Left ventricle myocardium superior (tissue), 1 donor: ENCODE data around the gene CEACAM21. TPM values are rescaled to one million over a fixed set of nuclear protein-coding genes. Genes with fewer than 3 reads are reported as not detected.
"Not testable (repeated sequence)": the region's sequence is repeated elsewhere in the genome, so short reads cannot be mapped to it uniquely, and the experiment has no call there.

Source experiments
- ATAC-seq: fragments of 200-7000 bp; cut with Tn5 transposase; one replicate; pipeline ENCODE4 v1.9.1; 2020; ENCODE audit warnings: mild to moderate bottlenecking, moderate library complexity
- DNase-seq: peaks from one replicate; pipeline ENCODE4 v3.0.0-alpha.2; 2020
- intact Hi-C: fragments of 100-400 bp; cut with micrococcal nuclease; formaldehyde crosslinking; loops from one replicate; pipeline ENCODE4 v1.11.0; 2022
- total RNA-seq: library from RNA; stranded (reverse); fragmentation: NEBNext Ultra II Directional; extraction: Animal tissue kit (Norgen Biotek cat#: 25700); gene quantifications from one replicate; pipeline ENCODE4 v1.2.1, GENCODE V29; 2021
- donor health status: DM: no; HTN: yes; CAD: no; lungs with severe emphysema.

CEACAM21 gene
- total RNA-seq, 1 donor from 2014 or later, result 0.99 TPM

DNA sequence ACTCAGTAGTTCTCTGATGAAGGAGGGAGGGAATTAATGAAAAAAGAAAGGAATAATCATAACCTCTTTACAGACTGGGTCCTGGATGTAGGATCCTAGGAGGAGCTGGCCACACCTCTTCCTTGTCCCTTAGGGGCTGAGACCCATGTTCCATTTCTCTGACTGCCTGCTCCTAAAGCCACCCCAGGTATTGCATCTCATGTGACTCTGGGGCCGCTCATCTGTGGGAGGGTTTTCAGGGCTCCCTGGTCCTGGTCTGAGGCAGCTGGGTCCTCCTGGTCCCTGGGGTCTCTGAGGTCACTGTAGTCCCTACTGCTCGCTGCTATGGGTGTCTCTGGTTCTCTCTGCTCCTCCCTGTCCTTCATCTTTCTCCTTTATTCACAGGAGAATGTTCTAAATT is 2.9 kb downstream of the CEACAM21 start:
- intact Hi-C loops, result no loop called here
- no peak for DNase-seq
- ATAC-seq, result no peak

DNA sequence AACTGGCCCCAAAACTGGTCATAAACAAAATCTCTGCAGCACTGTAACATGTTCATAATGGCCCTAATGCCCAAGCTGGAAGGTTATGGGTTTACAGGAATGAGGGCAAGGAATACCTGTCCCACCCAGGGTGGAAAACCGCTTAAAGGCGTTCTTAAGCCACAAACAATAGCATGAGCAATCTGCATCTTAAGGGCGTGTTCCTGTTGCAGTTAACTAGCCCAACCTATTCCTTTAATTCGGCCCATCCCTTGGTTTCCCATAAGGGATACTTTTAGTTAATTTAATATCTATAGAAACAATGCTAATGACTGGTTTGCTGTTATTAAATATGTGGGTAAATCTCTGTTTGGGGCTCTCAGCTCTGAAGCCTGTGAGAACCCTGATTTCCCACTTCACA is 5.1 kb downstream of the CEACAM21 start:
- ATAC-seq, DNase-seq, intact Hi-C loops: not testable (repeated sequence)

DNA sequence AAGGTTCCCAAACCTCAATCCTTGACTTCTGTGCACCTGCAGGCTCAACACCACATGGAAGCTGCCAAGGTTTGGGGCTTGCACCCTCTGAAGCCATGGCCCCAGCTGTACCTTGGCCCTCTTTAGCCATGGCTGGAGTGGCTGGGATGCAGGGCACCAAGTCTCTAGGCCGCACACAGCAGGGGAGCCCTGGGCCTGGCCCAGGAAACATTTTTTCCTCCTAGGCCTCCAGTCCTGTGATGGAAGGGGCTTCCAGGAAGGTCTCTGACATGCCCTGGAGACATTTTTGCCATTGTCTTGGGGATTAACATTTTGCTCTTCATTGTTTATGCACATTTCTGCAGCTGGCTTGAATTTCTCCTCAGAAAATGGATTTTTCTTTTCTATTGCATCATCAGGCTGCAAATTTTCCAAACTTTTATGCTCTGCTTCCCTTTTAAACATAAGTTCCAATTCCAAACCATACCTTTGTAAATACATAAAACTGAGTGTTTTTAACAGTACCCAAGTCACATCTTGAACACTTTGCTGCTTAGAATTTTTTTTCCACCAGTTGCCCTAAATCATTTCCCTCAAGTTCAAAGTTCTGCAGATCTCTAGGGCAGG is 6.7 kb downstream of the CEACAM21 start:
- intact Hi-C loops, ATAC-seq, DNase-seq: not testable (repeated sequence)

DNA sequence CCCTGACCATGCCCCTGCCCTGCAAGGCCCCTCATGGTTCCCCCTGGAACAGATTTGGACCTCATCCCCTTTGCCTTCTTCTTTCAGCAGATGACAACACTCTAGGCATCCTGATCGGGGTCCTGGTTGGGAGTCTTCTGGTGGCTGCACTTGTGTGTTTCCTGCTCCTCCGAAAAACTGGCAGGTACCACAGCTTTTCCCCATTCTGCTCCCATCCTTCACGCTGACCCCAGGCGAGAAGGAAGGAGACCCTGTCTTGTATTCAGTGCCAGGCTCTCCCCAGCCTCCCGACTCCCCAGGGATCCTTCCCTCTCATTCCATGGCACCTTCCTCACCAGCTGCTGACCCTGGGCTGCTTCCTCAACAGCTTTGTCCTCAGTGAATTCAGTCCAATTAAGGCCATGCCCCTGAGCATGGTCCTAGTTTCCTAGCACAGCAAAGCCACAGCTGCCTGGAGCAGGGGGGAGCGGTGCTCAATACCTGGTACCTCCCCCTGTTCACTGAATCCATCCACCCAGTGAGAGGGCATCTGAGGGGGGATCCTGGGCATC is 8.4 kb downstream of the CEACAM21 start:
- intact Hi-C loops, result no loop called here
- ATAC-seq (no peak), DNase-seq (no peak)

DNA sequence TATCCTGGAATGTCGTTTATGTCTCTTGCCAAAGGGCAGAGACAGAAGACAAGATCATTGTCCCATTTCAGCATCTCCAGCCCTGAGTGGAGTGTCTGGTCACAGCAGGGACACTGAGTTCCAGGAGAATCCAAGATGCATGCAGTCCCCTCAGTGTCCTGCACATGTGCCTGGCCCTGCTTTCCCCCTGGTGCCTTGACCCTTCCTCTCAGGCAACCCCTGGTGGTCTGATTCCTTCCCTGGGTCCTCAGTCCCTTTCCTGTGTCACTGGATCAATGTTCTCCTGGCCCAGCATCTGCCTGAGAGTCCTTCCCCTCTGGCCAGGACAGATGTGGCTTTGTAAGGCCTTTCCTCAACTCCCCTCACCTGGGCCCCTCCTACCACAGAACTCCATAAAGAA is 9.0 kb downstream of the CEACAM21 start:
- DNase-seq, result no peak
- no peak for ATAC-seq
- intact Hi-C loops, result no loop called here

DNA sequence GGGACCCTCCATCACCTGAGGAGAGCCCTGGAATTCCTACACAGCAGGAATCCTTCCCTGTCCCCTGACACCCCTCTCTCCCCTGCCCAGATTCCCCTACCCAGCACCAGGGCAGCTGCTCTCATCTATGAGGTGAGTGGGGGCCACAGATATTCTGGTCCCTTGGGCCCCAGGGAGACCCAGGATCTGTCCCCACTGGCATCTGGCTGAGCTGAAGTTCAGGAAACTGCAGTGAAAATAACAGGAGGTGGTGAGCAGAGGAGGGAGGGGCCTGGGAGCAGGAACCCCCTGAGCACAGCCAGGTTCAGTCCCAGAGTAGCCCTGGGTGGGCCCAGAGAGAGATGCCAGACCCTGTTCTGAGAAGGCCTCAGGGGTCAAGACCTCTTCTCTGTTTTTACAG is 10.1 kb downstream of the CEACAM21 start:
- intact Hi-C loops, result no loop called here
- DNase-seq, result no peak
- ATAC-seq, result no peak

DNA sequence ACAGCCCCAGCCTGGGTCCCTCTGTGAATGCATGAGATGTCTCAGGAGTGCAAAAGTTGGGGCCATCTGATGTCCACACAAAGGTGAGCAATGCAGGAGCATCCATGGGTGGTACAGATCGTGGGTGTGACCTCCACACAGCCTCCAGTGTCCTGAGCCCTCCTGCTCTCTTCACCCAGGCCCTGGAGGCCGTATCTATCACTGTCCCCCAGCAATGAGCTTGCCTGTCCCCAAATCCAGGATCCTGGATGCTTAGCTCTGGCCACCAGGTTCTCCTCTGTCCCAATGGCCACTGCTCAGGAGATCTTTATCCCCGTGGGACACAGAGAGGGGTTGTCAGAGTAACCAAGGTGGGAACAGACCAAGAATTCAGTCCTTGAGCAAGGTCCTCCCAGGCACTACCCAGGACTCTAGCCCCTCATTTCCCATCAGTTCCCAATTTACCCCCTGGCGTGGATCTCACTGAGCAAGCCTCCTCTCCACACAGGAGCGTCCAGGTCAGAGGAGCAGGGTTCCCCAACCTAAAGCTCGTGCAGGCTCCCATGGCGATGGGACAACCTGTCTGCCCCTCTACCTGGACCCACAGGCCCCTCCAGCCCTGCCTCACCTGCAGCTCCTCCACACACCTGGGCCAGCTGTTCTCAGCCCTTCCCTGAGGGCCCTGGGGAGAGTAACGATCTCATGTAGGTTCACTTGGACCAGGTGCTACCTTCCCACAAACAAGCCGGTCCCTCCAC is 11.3 kb downstream of the CEACAM21 start:
- intact Hi-C loops, result no loop called here
- ATAC-seq (no peak), DNase-seq (no peak)

DNA sequence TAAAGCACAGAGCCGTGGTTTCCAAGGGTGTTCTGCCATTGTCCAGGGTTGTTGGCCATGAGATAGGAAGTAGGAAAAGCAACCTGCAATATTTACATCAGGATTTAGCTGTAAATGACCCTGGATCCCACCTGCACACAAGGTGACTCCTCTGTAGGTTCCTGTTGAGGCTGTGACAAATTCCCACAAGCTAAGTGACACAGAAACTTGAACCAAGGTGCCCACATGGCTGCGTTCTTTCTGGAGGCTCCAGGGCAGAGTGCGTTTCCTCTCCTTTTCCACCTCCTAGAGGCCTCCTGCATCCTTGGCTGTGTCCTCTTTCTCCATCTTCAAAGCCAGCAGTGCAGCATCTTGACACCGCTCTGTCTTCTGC is 11.9 kb downstream of the CEACAM21 start:
- DNase-seq, result no peak
- intact Hi-C loops, result no loop called here
- ATAC-seq, result no peak

DNA sequence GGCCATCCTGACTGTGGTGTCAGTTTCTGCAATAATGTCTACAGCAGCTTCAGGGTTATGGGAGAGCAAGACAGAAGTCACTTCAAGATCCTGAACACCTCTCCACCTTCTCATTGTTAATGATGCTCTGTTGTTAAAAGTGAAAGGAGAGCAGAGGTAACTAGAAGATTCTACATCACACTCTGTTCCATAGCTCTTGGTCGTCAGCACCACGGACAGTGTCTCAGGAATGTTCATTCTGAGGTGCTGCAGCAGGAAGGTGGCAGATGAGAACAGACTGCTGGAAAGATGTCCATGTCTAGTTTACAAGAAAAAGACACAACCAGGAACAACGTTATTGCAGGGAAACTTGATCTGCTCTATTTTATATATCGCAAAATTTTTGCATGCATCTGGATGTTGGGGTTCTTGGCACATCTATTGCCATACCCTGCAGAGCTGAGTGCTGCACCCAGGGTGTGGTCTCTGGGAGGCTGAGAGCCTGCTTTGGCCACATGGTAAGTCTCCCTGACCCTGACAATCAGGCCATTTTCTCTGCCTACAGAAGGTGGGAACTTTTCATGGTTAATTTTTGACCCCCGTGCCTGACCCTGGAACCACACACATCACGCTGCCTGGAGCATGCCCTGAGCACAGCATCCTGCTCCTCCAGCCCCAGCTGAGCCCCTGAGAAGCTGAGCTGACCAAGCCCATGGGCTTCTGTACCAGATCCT is 12.7 kb downstream of the CEACAM21 start:
- intact Hi-C loops, result no loop called here
- DNase-seq, result no peak

DNA sequence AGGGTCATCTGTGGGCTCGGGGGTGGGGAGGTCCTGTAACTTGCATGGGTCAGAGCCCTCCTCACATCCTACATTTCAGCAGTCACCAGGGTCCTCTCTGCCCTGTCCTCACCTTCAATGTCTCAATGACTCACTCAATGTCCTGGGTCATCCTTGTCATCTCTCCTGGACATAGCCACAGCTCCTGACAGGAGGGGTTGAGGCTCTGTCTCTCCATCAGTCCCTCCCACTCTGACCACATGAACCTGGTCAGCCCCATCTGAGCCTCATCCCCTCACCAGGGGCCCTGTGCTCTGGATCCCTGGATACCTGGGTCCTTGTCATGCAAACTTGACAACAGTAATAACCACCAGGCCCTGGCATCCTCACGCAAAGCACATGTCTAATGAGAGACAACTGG is 13.4 kb downstream of the CEACAM21 start:
- no peak for ATAC-seq
- intact Hi-C loops, result no loop called here
- no peak for DNase-seq

More for the DNA sequence above, 12.7 kb downstream of the CEACAM21 start:
- ATAC-seq, result no peak

DNA sequence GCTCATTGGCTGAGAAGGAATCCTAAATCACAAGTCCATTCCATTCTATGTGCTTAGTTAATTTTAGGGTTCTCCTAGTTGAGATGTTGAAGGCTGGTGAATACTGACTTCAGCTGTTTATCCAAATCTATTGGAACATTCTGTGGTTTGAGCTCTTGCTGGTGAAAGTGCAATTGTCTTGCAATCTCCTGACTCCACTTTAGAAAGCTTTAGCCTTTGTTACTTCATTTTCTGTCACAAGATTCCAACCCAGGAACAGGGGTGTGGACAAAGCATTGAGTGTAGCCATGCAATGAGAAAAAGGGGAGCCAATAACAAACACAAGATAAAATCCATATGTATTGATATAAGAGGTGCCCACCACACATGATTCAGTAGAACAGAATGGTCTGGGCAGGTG is 15.0 kb downstream of the CEACAM21 start:
- ATAC-seq (no peak), DNase-seq (no peak)
- intact Hi-C loops, result no loop called here

DNA sequence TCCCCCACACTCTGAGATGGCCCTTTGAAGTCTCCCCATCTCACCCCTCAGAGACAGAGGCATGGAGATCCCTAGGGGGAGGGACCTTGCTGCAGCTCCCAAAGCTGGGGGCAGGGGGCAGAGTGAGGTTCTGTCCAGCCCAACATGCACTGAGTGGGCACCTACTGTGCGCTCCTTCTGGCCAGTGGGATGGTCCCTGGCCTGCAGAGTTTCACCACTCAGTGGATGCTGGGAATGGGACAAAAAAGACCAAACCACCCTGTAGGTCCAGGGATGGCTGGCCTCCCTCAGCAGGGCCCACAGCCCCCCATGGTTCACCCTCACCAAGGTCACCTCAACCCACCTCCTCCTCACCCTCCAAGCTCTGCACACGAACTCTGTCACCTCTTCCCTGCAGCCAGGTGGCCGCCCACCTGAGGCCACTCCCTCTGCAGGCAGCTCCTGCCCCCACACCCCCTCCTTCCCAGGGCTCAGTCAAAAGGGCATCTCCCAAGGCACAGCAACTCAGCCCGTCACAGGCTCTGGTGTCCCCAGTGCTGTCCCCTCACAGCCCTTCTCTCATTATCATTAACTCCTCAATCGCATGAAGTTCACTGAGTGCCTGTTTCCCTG is 16.1 kb downstream of the CEACAM21 start:
- ATAC-seq, result no peak
- DNase-seq, result no peak
- intact Hi-C loops, result no loop called here

DNA sequence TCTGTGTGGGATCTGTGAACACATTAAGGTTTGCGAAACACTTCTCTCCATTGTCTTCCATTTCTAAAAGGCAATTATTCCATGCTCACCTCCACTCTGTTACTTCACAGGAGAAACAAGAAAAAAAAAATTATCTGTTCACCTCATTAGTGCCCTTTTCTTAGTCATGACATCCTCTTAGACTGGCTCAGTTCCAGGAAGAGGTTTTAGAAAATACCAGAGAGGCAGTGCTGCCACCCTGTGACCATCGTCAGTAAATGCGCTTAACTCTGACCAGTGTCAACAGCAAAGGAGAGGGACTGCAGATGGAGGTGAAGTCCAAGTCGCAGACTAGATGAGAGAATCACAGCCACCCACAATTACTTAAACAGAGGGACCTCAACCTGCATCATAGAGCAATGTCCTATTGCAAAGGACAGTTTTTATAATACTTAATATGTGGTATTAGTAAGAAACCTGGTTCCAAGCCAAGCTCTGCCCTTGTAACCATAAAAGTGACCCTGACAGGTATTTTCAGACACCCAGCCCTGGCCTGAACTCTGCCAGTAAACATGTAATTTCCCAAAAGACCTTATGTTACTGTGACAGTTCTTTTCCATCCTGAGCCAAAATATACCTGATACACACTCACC is 19.4 kb downstream of the CEACAM21 start:
- ATAC-seq (peak; percentile 56), DNase-seq (no peak)
- intact Hi-C loops, result no loop called here

DNA sequence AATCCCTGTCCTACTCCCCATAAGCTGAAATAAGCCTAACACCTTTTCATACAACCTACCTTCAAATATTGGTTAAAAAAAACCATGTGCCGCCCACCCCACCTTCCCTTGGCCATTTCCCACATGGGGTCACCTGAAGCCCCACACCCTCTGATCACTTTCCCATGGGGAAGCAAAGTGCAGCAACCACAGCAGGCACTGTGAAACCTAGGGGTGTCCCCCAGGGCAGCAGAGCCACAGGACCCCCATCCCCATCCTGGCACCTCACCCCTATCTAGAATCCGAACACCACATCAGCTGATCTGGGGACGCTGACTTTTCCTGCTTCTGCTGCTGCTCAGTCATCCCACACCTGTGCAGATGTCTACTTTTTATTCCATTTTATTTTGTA is 19.9 kb downstream of the CEACAM21 start:
- no peak for DNase-seq
- ATAC-seq, result no peak
- intact Hi-C loops, result no loop called here

DNA sequence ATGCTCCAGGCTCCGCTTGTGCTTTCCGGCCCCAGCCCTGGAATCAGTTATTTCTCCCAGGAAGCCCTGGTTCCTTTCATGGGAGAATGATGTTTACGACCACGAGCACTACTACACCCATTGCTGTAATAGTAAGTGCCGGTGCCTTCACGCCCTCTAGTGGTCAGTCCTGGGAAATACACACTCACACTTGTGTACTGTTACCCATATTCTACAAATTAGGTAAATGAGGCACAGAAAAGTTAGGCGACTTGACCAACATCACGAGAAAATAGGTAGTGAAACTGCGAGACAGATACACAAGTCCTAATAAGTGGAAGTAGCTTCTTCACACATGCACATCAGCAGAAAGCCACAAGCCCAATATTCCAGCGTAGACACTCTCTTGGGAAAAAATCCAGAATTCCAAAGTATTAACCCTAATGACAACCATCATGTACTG is 21.7 kb downstream of the CEACAM21 start:
- intact Hi-C loops, result no loop called here
- peak; percentile 63 for ATAC-seq
- DNase-seq, result no peak

DNA sequence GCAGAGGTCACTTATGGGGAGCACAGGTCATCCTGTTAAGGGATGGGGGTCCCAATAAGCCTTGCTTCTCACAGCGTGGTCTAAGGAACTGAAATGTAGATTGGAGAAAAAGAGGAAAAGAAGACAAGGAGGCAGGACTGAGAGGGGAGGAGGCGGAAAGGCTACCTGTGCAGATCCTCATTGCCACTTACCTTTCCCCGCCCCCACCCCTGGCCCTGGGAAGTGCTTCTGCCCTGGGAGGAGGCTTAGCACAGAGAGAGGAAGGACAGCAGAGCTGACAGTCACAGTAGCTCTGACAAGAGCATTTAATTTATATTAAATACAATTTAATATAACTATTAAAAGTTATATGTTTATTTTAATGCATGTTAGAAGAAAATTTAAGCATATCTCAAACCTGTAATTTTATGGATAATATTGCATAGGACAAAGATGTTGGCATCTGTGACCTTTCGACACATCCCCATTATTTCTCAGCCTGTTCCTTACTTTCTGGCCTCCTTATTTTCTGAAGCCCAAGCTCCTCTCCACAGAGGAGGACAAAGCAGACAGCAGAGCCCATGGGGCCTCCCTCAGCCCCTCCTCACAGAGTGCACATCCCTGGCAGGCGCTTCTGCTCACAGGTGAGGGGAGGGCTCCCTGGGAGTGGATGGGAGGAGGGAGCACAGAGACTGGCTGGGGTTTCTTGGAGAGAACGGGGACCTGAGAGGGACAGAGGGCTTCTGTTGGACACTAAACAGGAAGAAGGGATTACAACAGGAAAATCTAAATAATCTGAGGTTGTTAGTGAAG is 23.4 kb downstream of the CEACAM21 start:
- ATAC-seq, result no peak
- no peak for DNase-seq
- intact Hi-C loops, result no loop called here

DNA sequence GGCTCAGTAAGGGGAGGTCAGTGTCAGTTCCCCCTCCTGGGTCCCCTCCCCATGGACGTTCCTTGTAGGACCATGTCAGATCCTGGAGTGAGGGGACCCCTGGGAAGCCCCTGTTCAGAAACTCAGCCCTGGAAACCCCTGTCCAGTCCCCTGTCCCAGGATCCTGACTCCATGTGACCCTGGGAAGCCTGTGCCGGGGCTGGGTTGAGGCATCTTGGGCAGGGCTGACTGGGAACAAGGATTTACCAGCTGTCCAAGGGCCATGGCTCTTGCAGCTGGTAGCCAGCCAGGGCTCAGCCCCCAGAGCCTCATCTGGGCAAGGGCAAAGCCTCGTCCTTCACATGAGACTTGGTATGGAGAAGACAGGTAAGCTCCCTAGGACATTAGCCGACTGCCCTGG is 25.8 kb downstream of the CEACAM21 start:
- intact Hi-C loops, result no loop called here
- DNase-seq, result no peak

DNA sequence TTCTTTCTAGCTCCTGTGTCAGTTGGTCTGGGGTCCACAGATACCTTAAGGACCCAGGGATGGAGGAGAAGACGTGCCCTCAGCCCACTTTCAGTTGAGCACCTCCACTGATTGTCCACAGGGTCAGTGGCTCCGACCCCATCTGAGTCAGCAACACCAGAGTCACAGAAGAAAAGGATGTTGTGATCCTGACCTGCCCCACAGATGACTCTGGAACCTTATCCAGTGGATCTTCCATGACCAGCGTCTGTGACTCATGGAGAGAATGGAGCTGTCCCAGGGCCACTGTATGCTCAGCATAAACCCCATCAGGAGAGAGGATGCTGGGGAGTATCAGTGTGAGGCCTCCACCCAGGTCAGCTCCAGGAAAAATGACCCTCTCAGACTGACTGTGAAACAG is 28.9 kb downstream of the CEACAM21 start:
- no peak for ATAC-seq
- intact Hi-C loops, result no loop called here
- no peak for DNase-seq

More for the DNA sequence above, 25.8 kb downstream of the CEACAM21 start:
- ATAC-seq, result no peak
